GM12801 (cell line): ENCODE data around the gene TDRD5.

Source experiments
- CTCF ChIP-seq: IDR thresholded peaks from one replicate; pipeline ENCODE4 v1.5.1; 2011; ENCODE audit warnings: control low read depth; ENCODE audit not compliant: insufficient read length; ENCODE audit errors: extremely low read depth

The TDRD5 gene

GRCh38 chr1:179706339-179706941 is 114.8 kb downstream of the TDRD5 start:
- no peak for TF ChIP-seq CTCF

GRCh38 chr1:179707406-179707805 is 115.8 kb downstream of the TDRD5 start:
- TF ChIP-seq CTCF, result no peak

- no peak for TF ChIP-seq CTCF
Measured at GRCh38 chr1:179708434-179709195, 117.0 kb downstream of the TDRD5 start.

GRCh38 chr1:179709841-179710329 is 118.3 kb downstream of the TDRD5 start:
- no peak for TF ChIP-seq CTCF

GRCh38 chr1:179714159-179714558 is 122.5 kb downstream of the TDRD5 start:
- TF ChIP-seq CTCF, result no peak

GRCh38 chr1:179714623-179715022 is 123.0 kb downstream of the TDRD5 start:
- TF ChIP-seq CTCF, result no peak

GRCh38 chr1:179719272-179719671 is 127.6 kb downstream of the TDRD5 start:
- TF ChIP-seq CTCF, result no peak
